ENCODE measurements around the gene LINGO3. TPM values are rescaled to one million over a fixed set of nuclear protein-coding genes. Genes with fewer than 3 reads are reported as not detected.

The LINGO3 gene
- total RNA-seq, 1 donor, result not detected

- H3K27me3 ChIP-seq (ENCODE audit: insufficient read depth, low read length), result peaks cover 2% of the 10 kb centered on the region
- H2AFZ ChIP-seq (ENCODE audit: low read length), result peak overlapping the region; percentile 60
- H3K36me3 ChIP-seq (ENCODE audit: insufficient read depth, low read length), result no peaks in the 10 kb centered on the region
- peak overlapping the region; percentile 66 for H3K4me2 ChIP-seq (ENCODE audit: insufficient read depth, low read length)
- no peaks in the 10 kb centered on the region for H3K79me2 ChIP-seq (ENCODE audit: insufficient read depth, low read length)
- H3K9me3 ChIP-seq (ENCODE audit: low read depth, low read length), result no peaks in the 10 kb centered on the region
- no peak overlapping the region for H3K4me3 ChIP-seq (ENCODE audit: insufficient read depth, low read length)
- no peak overlapping the region for H3K27ac ChIP-seq (ENCODE audit: low read depth, low read length)
- peaks cover 7% of the 10 kb centered on the region for H3K4me1 ChIP-seq (ENCODE audit: insufficient read depth, low read length)
- DNase-seq (ENCODE audit: insufficient read length, low spot score, missing footprints), result no peak
- no peak for TF ChIP-seq CTCF (IDR thresholded peaks at IDR 0.05; ENCODE audit: extremely low read depth, low read depth, low read length)
- H4K20me1 ChIP-seq (ENCODE audit: insufficient read depth, low read length), result no peaks in the 10 kb centered on the region
Measured at GRCh38 chr19:2315121-2315817, 7.3 kb upstream of the LINGO3 start.

- H3K4me2 ChIP-seq (ENCODE audit: insufficient read depth, low read length), result no peak overlapping the region
- H2AFZ ChIP-seq (ENCODE audit: low read length), result no peak overlapping the region
- no peak overlapping the region for H3K4me3 ChIP-seq (ENCODE audit: insufficient read depth, low read length)
- no peaks in the 10 kb centered on the region for H3K79me2 ChIP-seq (ENCODE audit: insufficient read depth, low read length)
- peaks cover 16% of the 10 kb centered on the region for H3K27me3 ChIP-seq (ENCODE audit: insufficient read depth, low read length)
- H3K36me3 ChIP-seq (ENCODE audit: insufficient read depth, low read length), result no peaks in the 10 kb centered on the region
- H3K9me3 ChIP-seq (ENCODE audit: low read depth, low read length), result no peaks in the 10 kb centered on the region
- H3K4me1 ChIP-seq (ENCODE audit: insufficient read depth, low read length), result peaks cover 10% of the 10 kb centered on the region
- H3K27ac ChIP-seq (ENCODE audit: low read depth, low read length), result no peak overlapping the region
- H4K20me1 ChIP-seq (ENCODE audit: insufficient read depth, low read length), result peaks cover 2% of the 10 kb centered on the region
- no peak for TF ChIP-seq CTCF (IDR thresholded peaks at IDR 0.05; ENCODE audit: extremely low read depth, low read depth, low read length)
- no peak for DNase-seq (ENCODE audit: insufficient read length, low spot score, missing footprints)
Measured at GRCh38 chr19:2312820-2313501, 5.0 kb upstream of the LINGO3 start.

- peaks cover 9% of the 10 kb centered on the region for H3K4me1 ChIP-seq (ENCODE audit: insufficient read depth, low read length)
- TF ChIP-seq CTCF (IDR thresholded peaks at IDR 0.05; ENCODE audit: extremely low read depth, low read depth, low read length), result no peak
- DNase-seq (ENCODE audit: insufficient read length, low spot score, missing footprints), result no peak
- no peaks in the 10 kb centered on the region for H3K79me2 ChIP-seq (ENCODE audit: insufficient read depth, low read length)
- H3K9me3 ChIP-seq (ENCODE audit: low read depth, low read length), result no peaks in the 10 kb centered on the region
- H4K20me1 ChIP-seq (ENCODE audit: insufficient read depth, low read length), result peaks cover 6% of the 10 kb centered on the region
- no peak overlapping the region for H3K27ac ChIP-seq (ENCODE audit: low read depth, low read length)
- no peaks in the 10 kb centered on the region for H3K36me3 ChIP-seq (ENCODE audit: insufficient read depth, low read length)
- H3K4me3 ChIP-seq (ENCODE audit: insufficient read depth, low read length), result no peak overlapping the region
- no peak overlapping the region for H3K4me2 ChIP-seq (ENCODE audit: insufficient read depth, low read length)
- no peak overlapping the region for H2AFZ ChIP-seq (ENCODE audit: low read length)
- peaks cover 33% of the 10 kb centered on the region for H3K27me3 ChIP-seq (ENCODE audit: insufficient read depth, low read length)
Measured at GRCh38 chr19:2311093-2311492, 3.1 kb upstream of the LINGO3 start.

GRCh38 chr19:2309734-2310362 lies 1.9 kb upstream of the LINGO3 start:
- Histone ChIP-seq H3K36me3 (ENCODE audit: insufficient read depth, low read length) (no peaks in the 10 kb centered on the region), H3K79me2 (ENCODE audit: insufficient read depth, low read length) (no peaks in the 10 kb centered on the region), H3K4me2 (ENCODE audit: insufficient read depth, low read length) (no peak overlapping the region), H3K27ac (ENCODE audit: low read depth, low read length) (no peak overlapping the region), H4K20me1 (ENCODE audit: insufficient read depth, low read length) (peaks cover 12% of the 10 kb centered on the region), H3K27me3 (ENCODE audit: insufficient read depth, low read length) (peaks cover 34% of the 10 kb centered on the region), H2AFZ (ENCODE audit: low read length) (no peak overlapping the region), H3K4me3 (ENCODE audit: insufficient read depth, low read length) (no peak overlapping the region), H3K9me3 (ENCODE audit: low read depth, low read length) (no peaks in the 10 kb centered on the region), H3K4me1 (ENCODE audit: insufficient read depth, low read length) (peaks cover 8% of the 10 kb centered on the region)
- peak; percentile 92 for DNase-seq (ENCODE audit: insufficient read length, low spot score, missing footprints)
- no peak for TF ChIP-seq CTCF (IDR thresholded peaks at IDR 0.05; ENCODE audit: extremely low read depth, low read depth, low read length)

Data from osteoblast (primary cell).